Activated T-cell treated with anti-CD3 and anti-CD28 coated beads, Interleukin-2, amount 50 U/mL, for 4 hours (primary cell): ENCODE measurements around the gene PRDM15. TPM values are rescaled to one million over a fixed set of nuclear protein-coding genes. Genes with fewer than 3 reads are reported as not detected.

ENCODE experiments used
- ATAC-seq, 2 donors: fragments of 200-7000 bp; cut with Tn5 transposase; one replicate each; pipeline ENCODE4 v1.10.0; 2021
- DNase-seq: peaks from one replicate; pipeline ENCODE4 v3.0.0-alpha.2; 2020
- H3K27me3 Mint-ChIP-seq: one replicate; pipeline ENCODE4 v1.8.0; 2021; ENCODE audit warnings: low read depth, mixed read lengths
- H3K36me3 Mint-ChIP-seq: one replicate; pipeline ENCODE4 v1.8.0; 2022; ENCODE audit warnings: mixed read lengths; ENCODE audit not compliant: insufficient read depth
- H3K4me1 Mint-ChIP-seq: one replicate; pipeline ENCODE4 v1.8.0; 2021; ENCODE audit warnings: low read depth, mixed read lengths
- H3K4me3 Mint-ChIP-seq: one replicate; pipeline ENCODE4 v1.8.0; 2021; ENCODE audit warnings: mild to moderate bottlenecking, moderate library complexity, mixed read lengths
- H3K9me3 Mint-ChIP-seq: one replicate; pipeline ENCODE4 v1.8.0; 2021; ENCODE audit warnings: mixed read lengths
- total RNA-seq, 3 donors: library from RNA; stranded (reverse); gene quantifications; one replicate each; pipeline ENCODE4 v1.2.1, GENCODE V29; 2021

Gene PRDM15
- 10 to 100 TPM; 10.4 to 11.7 (median 11.4) TPM for total RNA-seq

GRCh38 chr21:41879190-41879998 lies at the start of gene PRDM15:
TSS of gene PRDM15 (minus strand) at chr21:41879344. CDS start at chr21:41860363, 18,981 bp downstream.
- DNase-seq (peak; percentile 81), ATAC-seq (peak; percentile 83 to 87)
- Mint-ChIP-seq H3K9me3 (no peaks in the 10 kb centered on the region), H3K36me3 (no peaks in the 10 kb centered on the region), H3K27me3 (no peaks in the 10 kb centered on the region), H3K4me1 (peaks cover 24% of the 10 kb centered on the region), H3K4me3 (peak within 1 kb of the TSS; percentile 90)

GRCh38 chr21:41928621-41929220 lies 49.6 kb upstream of the PRDM15 start:
- H3K36me3 Mint-ChIP-seq, result no peaks in the 10 kb centered on the region
- H3K9me3 Mint-ChIP-seq, result no peaks in the 10 kb centered on the region
- no peak overlapping the region for H3K4me3 Mint-ChIP-seq
- peaks cover 11% of the 10 kb centered on the region for H3K27me3 Mint-ChIP-seq
- ATAC-seq (no peak), DNase-seq (no peak)
- peaks cover 39% of the 10 kb centered on the region for H3K4me1 Mint-ChIP-seq

GRCh38 chr21:41927727-41928409 lies 48.7 kb upstream of the PRDM15 start:
- peaks cover 2% of the 10 kb centered on the region for H3K27me3 Mint-ChIP-seq
- no peaks in the 10 kb centered on the region for H3K9me3 Mint-ChIP-seq
- no peak for ATAC-seq
- peaks cover 45% of the 10 kb centered on the region for H3K4me1 Mint-ChIP-seq
- DNase-seq, result no peak
- H3K4me3 Mint-ChIP-seq, result no peak overlapping the region
- H3K36me3 Mint-ChIP-seq, result no peaks in the 10 kb centered on the region

- no peaks in the 10 kb centered on the region for H3K9me3 Mint-ChIP-seq
- no peaks in the 10 kb centered on the region for H3K36me3 Mint-ChIP-seq
- H3K27me3 Mint-ChIP-seq, result no peaks in the 10 kb centered on the region
- peak overlapping the region; percentile 86 for H3K4me3 Mint-ChIP-seq
- ATAC-seq, result peak in 1 of 2 donors; percentile 26
- H3K4me1 Mint-ChIP-seq, result peaks cover 46% of the 10 kb centered on the region
- DNase-seq, result no peak
Observed at GRCh38 chr21:41926807-41927171, 47.6 kb upstream of the PRDM15 start.

- Mint-ChIP-seq H3K27me3 (no peaks in the 10 kb centered on the region), H3K36me3 (no peaks in the 10 kb centered on the region), H3K9me3 (no peaks in the 10 kb centered on the region), H3K4me3 (peak overlapping the region; percentile 86), H3K4me1 (peaks cover 49% of the 10 kb centered on the region)
- peak; percentile 81 to 89 for ATAC-seq
- DNase-seq, result no peak
Observed at GRCh38 chr21:41926117-41926806, 47.1 kb upstream of the PRDM15 start.

- ATAC-seq (no peak), DNase-seq (no peak)
- H3K27me3 Mint-ChIP-seq, result no peaks in the 10 kb centered on the region
- H3K4me3 Mint-ChIP-seq, result peak overlapping the region; percentile 86
- peaks cover 49% of the 10 kb centered on the region for H3K4me1 Mint-ChIP-seq
- no peaks in the 10 kb centered on the region for H3K9me3 Mint-ChIP-seq
- no peaks in the 10 kb centered on the region for H3K36me3 Mint-ChIP-seq
Observed at GRCh38 chr21:41925767-41926116, 46.6 kb upstream of the PRDM15 start.

- ATAC-seq, result no peak
- Mint-ChIP-seq H3K27me3 (no peaks in the 10 kb centered on the region), H3K36me3 (no peaks in the 10 kb centered on the region), H3K9me3 (no peaks in the 10 kb centered on the region), H3K4me3 (no peak overlapping the region), H3K4me1 (peaks cover 49% of the 10 kb centered on the region)
- no peak for DNase-seq
Observed at GRCh38 chr21:41924368-41924754, 45.2 kb upstream of the PRDM15 start.

GRCh38 chr21:41923631-41924367 lies 44.7 kb upstream of the PRDM15 start:
- ATAC-seq (peak; percentile 50 to 62), DNase-seq (no peak)
- Mint-ChIP-seq H3K4me3 (peak overlapping the region; percentile 38), H3K4me1 (peaks cover 49% of the 10 kb centered on the region), H3K9me3 (no peaks in the 10 kb centered on the region), H3K36me3 (peaks cover 2% of the 10 kb centered on the region), H3K27me3 (no peaks in the 10 kb centered on the region)

- H3K27me3 Mint-ChIP-seq, result no peaks in the 10 kb centered on the region
- peaks cover 44% of the 10 kb centered on the region for H3K4me1 Mint-ChIP-seq
- DNase-seq, result no peak
- H3K4me3 Mint-ChIP-seq, result peak overlapping the region; percentile 38
- no peaks in the 10 kb centered on the region for H3K9me3 Mint-ChIP-seq
- H3K36me3 Mint-ChIP-seq, result peaks cover 4% of the 10 kb centered on the region
- ATAC-seq, result no peak
Observed at GRCh38 chr21:41923186-41923585, 44.0 kb upstream of the PRDM15 start.

GRCh38 chr21:41921021-41921420 lies 41.9 kb upstream of the PRDM15 start:
- Mint-ChIP-seq H3K27me3 (no peaks in the 10 kb centered on the region), H3K9me3 (no peaks in the 10 kb centered on the region), H3K4me3 (no peak overlapping the region), H3K4me1 (peaks cover 34% of the 10 kb centered on the region), H3K36me3 (peaks cover 13% of the 10 kb centered on the region)
- ATAC-seq (no peak), DNase-seq (no peak)

- Mint-ChIP-seq H3K4me3 (no peak overlapping the region), H3K9me3 (no peaks in the 10 kb centered on the region), H3K27me3 (no peaks in the 10 kb centered on the region), H3K4me1 (peaks cover 29% of the 10 kb centered on the region), H3K36me3 (peaks cover 18% of the 10 kb centered on the region)
- ATAC-seq (no peak), DNase-seq (no peak)
Observed at GRCh38 chr21:41920476-41920875, 41.3 kb upstream of the PRDM15 start.

GRCh38 chr21:41919666-41920398 lies 40.7 kb upstream of the PRDM15 start:
- Mint-ChIP-seq H3K4me1 (peaks cover 23% of the 10 kb centered on the region), H3K9me3 (no peaks in the 10 kb centered on the region), H3K27me3 (no peaks in the 10 kb centered on the region), H3K36me3 (peaks cover 22% of the 10 kb centered on the region), H3K4me3 (no peak overlapping the region)
- DNase-seq (no peak), ATAC-seq (no peak)

GRCh38 chr21:41918561-41919358 lies 39.6 kb upstream of the PRDM15 start:
- no peak for DNase-seq
- H3K9me3 Mint-ChIP-seq, result no peaks in the 10 kb centered on the region
- ATAC-seq, result no peak
- H3K36me3 Mint-ChIP-seq, result peaks cover 24% of the 10 kb centered on the region
- H3K27me3 Mint-ChIP-seq, result no peaks in the 10 kb centered on the region
- H3K4me1 Mint-ChIP-seq, result peaks cover 14% of the 10 kb centered on the region
- no peak overlapping the region for H3K4me3 Mint-ChIP-seq
